GM12878 (cell line): Measurements from ENCODE around the gene THRA.

Source experiments
- ASH2L ChIP-seq: fragments of 300-600, 200-600 bp; sonication (generic); IDR thresholded peaks from 2 replicates; pipeline ENCODE4 v1.6.1; 2017; ENCODE audit warnings: low read depth, mild to moderate bottlenecking, borderline replicate concordance
- CTCF ChIP-seq, 3 experiments: IDR thresholded peaks in 2 of 3; conservative IDR thresholded peaks in 1 of 3; 2 replicates each; pipeline ENCODE4 v1.5.1; 2011; ENCODE audit warnings: low read depth in 3 of 3, low read length in 3 of 3, mild to moderate bottlenecking in 3 of 3, control low read depth in 2 of 3, moderate library complexity in 2 of 3, inconsistent platforms in 1 of 3, mixed read lengths in 1 of 3; ENCODE audit not compliant: control insufficient read depth in 2 of 3, insufficient read depth in 1 of 3; ENCODE audit errors: extremely low read depth in 1 of 3
- ESRRA ChIP-seq: IDR thresholded peaks from 2 replicates; pipeline ENCODE4 v1.6.1; 2012; ENCODE audit warnings: mild to moderate bottlenecking, low read length, improper control_type of control experiment
- FOXK2 ChIP-seq: fragments of 450-650 bp; IDR thresholded peaks from 2 replicates; pipeline ENCODE4 v1.6.1; 2017; ENCODE audit warnings: mild to moderate bottlenecking, moderate library complexity
- POLR2A ChIP-seq: IDR thresholded peaks from 2 replicates; pipeline ENCODE4 v1.6.1; 2011; ENCODE audit warnings: low read depth, mild to moderate bottlenecking, low read length
- POLR2AphosphoS5 ChIP-seq: IDR thresholded peaks from 2 replicates; pipeline ENCODE4 v1.6.1; 2011; ENCODE audit warnings: mild to moderate bottlenecking, low read length, inconsistent platforms
- SREBF2 ChIP-seq: IDR thresholded peaks from 2 replicates; pipeline ENCODE4 v1.6.1; 2012; ENCODE audit warnings: mild to moderate bottlenecking, low read length

- TF ChIP-seq ASH2L = no peak
- no peak for TF ChIP-seq SREBF2
- no peak for TF ChIP-seq CTCF (IDR thresholded peaks at IDR 0.05 in 2 of 3, conservative IDR thresholded peaks at IDR 0.05 in 1 of 3; ENCODE audit: control insufficient read depth in 2 of 3, extremely low read depth in 1 of 3, insufficient read depth in 1 of 3, low read depth in 3 of 3, low read length in 3 of 3)
- no peak for TF ChIP-seq ESRRA
- no peak for TF ChIP-seq FOXK2
- TF ChIP-seq POLR2AphosphoS5 = no peak
- TF ChIP-seq POLR2A = no peak
Observed at GRCh38 chr17:40063901-40064531, 1.3 kb downstream of the THRA start.
